Type B pancreatic cell (in vitro differentiated cells): Measurements from ENCODE around the gene PINLYP. TPM values are rescaled to one million over a fixed set of nuclear protein-coding genes. Genes with fewer than 3 reads are reported as not detected.

Source experiments
- DNase-seq: peaks from one replicate; pipeline ENCODE4 v3.0.0; 2021; ENCODE audit warnings: mixed read lengths; ENCODE audit not compliant: unreplicated experiment; ENCODE audit errors: extremely low spot score
- H3K27ac Mint-ChIP-seq: 2 replicates; pipeline ENCODE4 v1.8.0; 2021; ENCODE audit warnings: mild to moderate bottlenecking, mixed read lengths
- H3K27me3 Mint-ChIP-seq: 2 replicates; pipeline ENCODE4 v1.8.0; 2021; ENCODE audit warnings: mixed read lengths
- H3K36me3 Mint-ChIP-seq: 2 replicates; pipeline ENCODE4 v1.8.0; 2021; ENCODE audit warnings: mixed read lengths
- H3K4me1 Mint-ChIP-seq: one replicate; pipeline ENCODE4 v1.8.0; 2021; ENCODE audit warnings: mixed read lengths; ENCODE audit not compliant: unreplicated experiment
- H3K4me3 Mint-ChIP-seq: 2 replicates; pipeline ENCODE4 v1.8.0; 2021; ENCODE audit warnings: mild to moderate bottlenecking, mixed read lengths
- H3K9me3 Mint-ChIP-seq: 2 replicates; pipeline ENCODE4 v1.8.0; 2021; ENCODE audit warnings: mixed read lengths
- CTCF ChIP-seq: fragments of 200-600 bp; sonication (generic); conservative IDR thresholded peaks from 2 replicates; pipeline ENCODE4 v1.5.0; 2021; ENCODE audit warnings: antibody characterized with exemption, mild to moderate bottlenecking
- total RNA-seq: library from RNA; stranded (reverse); gene quantifications from 2 replicates; pipeline ENCODE4 v1.2.1, GENCODE V29; 2021; ENCODE audit warnings: low replicate concordance

The PINLYP gene
- total RNA-seq, 1 donor from 2014 or later, result 6.0 TPM

DNA sequence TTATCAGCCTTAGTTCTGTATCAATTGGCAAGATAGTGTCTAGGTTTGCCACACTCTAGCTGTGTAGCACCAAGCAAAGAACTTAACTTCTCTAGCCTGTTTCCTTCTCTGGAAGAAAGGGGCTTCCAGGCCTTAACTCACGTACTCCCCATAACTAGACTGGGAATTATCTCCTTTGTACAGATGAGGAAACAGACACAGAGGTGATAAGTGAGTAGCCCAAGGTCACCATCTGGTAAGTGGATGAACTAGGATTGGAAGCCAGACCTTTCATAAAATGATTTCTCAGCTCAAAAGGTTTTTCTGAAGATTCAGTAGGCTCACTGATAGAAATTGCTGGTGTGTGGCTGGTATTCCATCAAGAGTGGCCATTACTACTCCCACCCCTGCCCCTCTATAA, 40.7 kb downstream of the PINLYP start:
- TF ChIP-seq CTCF, result no peak
- Mint-ChIP-seq H3K9me3 (no peaks in the 10 kb centered on the region), H3K27ac (no peak overlapping the region), H3K27me3 (no peaks in the 10 kb centered on the region), H3K4me3 (no peak overlapping the region), H3K36me3 (peaks cover 25% of the 10 kb centered on the region), H3K4me1 (peaks cover 27% of the 10 kb centered on the region)
- DNase-seq, result no peak

- no peaks in the 10 kb centered on the region for H3K9me3 Mint-ChIP-seq
- H3K27ac Mint-ChIP-seq, result no peak overlapping the region
- no peak for DNase-seq
- H3K36me3 Mint-ChIP-seq, result peaks cover 27% of the 10 kb centered on the region
- no peak overlapping the region for H3K4me3 Mint-ChIP-seq
- H3K27me3 Mint-ChIP-seq, result no peaks in the 10 kb centered on the region
- no peak for TF ChIP-seq CTCF
- peaks cover 25% of the 10 kb centered on the region for H3K4me1 Mint-ChIP-seq
These were observed 41.4 kb downstream of the PINLYP start for GRCh38 chr19:43616954-43617353.

DNA sequence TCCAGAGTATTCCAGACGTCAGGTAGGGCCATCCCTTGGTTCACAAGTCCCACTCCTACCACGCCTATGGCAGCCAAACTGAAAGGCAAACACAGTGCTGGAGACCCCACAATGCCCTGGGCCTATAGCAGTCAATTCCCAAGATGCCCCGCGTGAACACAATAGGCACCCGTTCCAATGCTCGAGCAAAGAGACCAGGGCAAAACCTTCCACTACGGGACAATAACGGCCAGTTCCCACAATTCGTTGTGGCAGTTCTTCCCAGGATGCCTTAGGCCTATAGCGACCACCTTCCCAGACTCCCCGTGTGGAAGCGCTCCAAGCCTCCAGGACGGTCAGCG, 43.3 kb downstream of the PINLYP start:
- Mint-ChIP-seq H3K27me3 (no peaks in the 10 kb centered on the region), H3K9me3 (no peaks in the 10 kb centered on the region), H3K36me3 (peaks cover 11% of the 10 kb centered on the region), H3K4me1 (peaks cover 24% of the 10 kb centered on the region), H3K27ac (peak overlapping the region; percentile 98), H3K4me3 (peak overlapping the region; percentile 96)
- DNase-seq, result no peak
- no peak for TF ChIP-seq CTCF

DNA sequence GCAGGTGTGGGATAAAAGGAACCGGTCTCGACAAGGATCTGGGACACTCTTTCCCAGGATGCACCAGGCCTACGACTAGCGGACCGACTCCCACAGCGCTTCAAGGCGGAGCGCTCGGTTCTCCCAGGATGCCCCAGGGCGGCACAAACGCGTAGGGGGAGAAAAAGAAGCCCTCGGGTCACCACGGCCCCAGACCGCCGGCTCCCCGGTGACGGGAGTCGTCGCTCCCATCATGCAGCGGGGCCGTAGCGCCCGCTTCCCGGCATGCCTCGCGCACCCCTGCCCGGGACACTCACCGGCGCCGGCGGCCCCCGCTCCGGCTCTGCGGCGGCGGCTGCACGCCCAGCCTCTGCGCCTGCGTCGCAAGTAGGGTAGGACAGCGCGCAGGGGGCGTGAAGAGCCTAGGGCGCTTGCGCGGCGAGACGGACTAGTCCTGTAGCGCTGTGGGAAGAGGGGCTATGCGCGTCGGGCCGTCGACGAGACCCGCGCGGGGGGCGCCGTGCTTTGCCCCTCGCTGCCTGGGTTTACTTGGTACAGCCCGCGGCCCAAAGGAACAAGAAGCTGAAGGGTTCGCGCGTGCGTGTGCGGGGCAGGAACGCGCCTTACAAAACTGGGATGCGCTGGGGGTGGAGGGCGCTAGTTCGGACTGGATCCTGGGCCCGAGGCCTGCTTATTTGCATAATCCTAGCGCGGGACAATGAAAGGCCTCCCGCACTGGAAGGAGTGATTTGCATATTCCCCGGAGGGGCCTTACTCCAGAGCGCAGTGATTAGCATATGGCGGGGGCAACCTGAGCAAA, 43.9 kb downstream of the PINLYP start, which contains the start of gene ZNF428:
Gene ZNF428 (minus strand): TSS at position 368 of the 799 bp plus-strand sequence. CDS start 5,325 bp downstream, outside the sequence.
- Mint-ChIP-seq H3K4me3 (peak within 1 kb of the TSS; percentile 96), H3K4me1 (peaks cover 24% of the 10 kb centered on the region), H3K27me3 (no peaks in the 10 kb centered on the region), H3K27ac (peak within 1 kb of the TSS; percentile 98), H3K9me3 (no peaks in the 10 kb centered on the region), H3K36me3 (peaks cover 16% of the 10 kb centered on the region)
- DNase-seq, result peak; percentile 89
- no peak for TF ChIP-seq CTCF

GRCh38 chr19:43620061-43621001, 44.7 kb downstream of the PINLYP start:
- DNase-seq, result no peak
- no peaks in the 10 kb centered on the region for H3K27me3 Mint-ChIP-seq
- peaks cover 18% of the 10 kb centered on the region for H3K36me3 Mint-ChIP-seq
- H3K27ac Mint-ChIP-seq, result peak overlapping the region; percentile 98
- TF ChIP-seq CTCF, result no peak
- H3K4me3 Mint-ChIP-seq, result peak overlapping the region; percentile 96
- no peaks in the 10 kb centered on the region for H3K9me3 Mint-ChIP-seq
- peaks cover 24% of the 10 kb centered on the region for H3K4me1 Mint-ChIP-seq
